HG02678 (cell line): ENCODE results near the gene OR2C3.
"Not testable (repeated sequence)": the region's sequence is repeated elsewhere in the genome, so short reads cannot be mapped to it uniquely, and the experiment has no call there.

Experiments used
- ATAC-seq: cut with Tn5 transposase; IDR thresholded peaks from one replicate; pipeline ENCODE4 v1.9.1; 2021; ENCODE audit warnings: mild to moderate bottlenecking, moderate library complexity; ENCODE audit not compliant: unreplicated experiment

Gene OR2C3

GRCh38 chr1:247536340-247536739 lies at the start of gene OR2C3:
OR2C3 (minus strand) TSS chr1:247536440; CDS start chr1:247532511, 3,929 bp downstream.
- ATAC-seq: no peak

- no peak for ATAC-seq
Measured at GRCh38 chr1:247578946-247579460, 42.8 kb upstream of the OR2C3 start.

- ATAC-seq: no peak
Measured at GRCh38 chr1:247576514-247576913, 40.3 kb upstream of the OR2C3 start.

- ATAC-seq: no peak
Measured at GRCh38 chr1:247574664-247575063, 38.4 kb upstream of the OR2C3 start.

- ATAC-seq: no peak
Measured at GRCh38 chr1:247574236-247574635, 38.0 kb upstream of the OR2C3 start.

- ATAC-seq: no peak
Measured at GRCh38 chr1:247562198-247562597, 26.0 kb upstream of the OR2C3 start.

GRCh38 chr1:247561711-247562110 lies 25.5 kb upstream of the OR2C3 start:
- ATAC-seq: no peak

- no peak for ATAC-seq
Measured at GRCh38 chr1:247557926-247558674, 21.9 kb upstream of the OR2C3 start.

- no peak for ATAC-seq
Measured at GRCh38 chr1:247552231-247552630, 16.0 kb upstream of the OR2C3 start.

GRCh38 chr1:247551721-247552120 lies 15.5 kb upstream of the OR2C3 start:
- ATAC-seq: no peak

GRCh38 chr1:247548769-247549182 lies 12.5 kb upstream of the OR2C3 start, which contains the start of gene GCSAML:
GCSAML (plus strand) TSS chr1:247549134; CDS start chr1:247549192, 58 bp downstream.
- no peak for ATAC-seq

- no peak for ATAC-seq
Measured at GRCh38 chr1:247548092-247548491, 11.9 kb upstream of the OR2C3 start.

- ATAC-seq: no peak
Measured at GRCh38 chr1:247542811-247543210, 6.6 kb upstream of the OR2C3 start.

- ATAC-seq: no peak
Measured at GRCh38 chr1:247540581-247540980, 4.3 kb upstream of the OR2C3 start.

- ATAC-seq: no peak
Measured at GRCh38 chr1:247539215-247539614, 3.0 kb upstream of the OR2C3 start.

- no peak for ATAC-seq
Measured at GRCh38 chr1:247538561-247538960, 2.3 kb upstream of the OR2C3 start.

- no peak for ATAC-seq
Measured at GRCh38 chr1:247535402-247535801, 838 bp downstream of the OR2C3 start.

GRCh38 chr1:247531937-247532336 lies 4.3 kb downstream of the OR2C3 start:
- ATAC-seq: no peak

GRCh38 chr1:247530785-247531184 lies 5.5 kb downstream of the OR2C3 start:
- ATAC-seq: no peak

GRCh38 chr1:247529771-247530355 lies 6.4 kb downstream of the OR2C3 start:
- ATAC-seq: no peak

GRCh38 chr1:247528812-247529474 lies 7.3 kb downstream of the OR2C3 start:
- ATAC-seq: no peak

- ATAC-seq: not testable (repeated sequence)
Measured at GRCh38 chr1:247521886-247522285, 14.4 kb downstream of the OR2C3 start.
